K562 (cell line): Measurements from ENCODE around the gene PITPNB. TPM values are rescaled to one million over a fixed set of nuclear protein-coding genes. Genes with fewer than 3 reads are reported as not detected.
A peak's percentile ranks its signal among the peaks of the same experiment; 100 is the strongest.

Experiments
- ATAC-seq: fragments of 200-7000 bp; cut with Tn5 transposase; 3 replicates; pipeline ENCODE4 v1.9.1; 2020; ENCODE audit warnings: moderate library complexity
- Bru-seq: library from RNA; stranded (reverse); fragments of 400-500 nt; gene quantifications from one replicate; lab custom pipeline; 2021; lab: Mats Ljungman, UMichigan
- BruChase-seq, 2 experiments: library from RNA; stranded (reverse); fragments of 400-500 nt; gene quantifications; one replicate each; lab custom pipeline; 2021; lab: Mats Ljungman, UMichigan
- BruUV-seq: library from RNA; stranded (reverse); fragments of 400-500 nt; replicated peaks from 2 replicates; lab custom pipeline; 2021; lab: Mats Ljungman, UMichigan
- CTCF ChIA-PET: fragments of 300-600 bp; formaldehyde crosslinking; extraction: SDS; loops from one replicate; lab custom pipeline; 2021; ENCODE audit warnings: low intra/inter-chr PET ratio; lab: Yijun Ruan, JAX
- POLR2A ChIA-PET: fragments of 300-600, 350-650 bp; sonication (Branson Sonifier 250); formaldehyde crosslinking; extraction: SDS; loops from one replicate; lab custom pipeline; 2021; ENCODE audit warnings: antibody characterized with exemption, inconsistent platforms; lab: Yijun Ruan, JAX
- DNase-seq, 4 experiments: peaks; one replicate each; pipeline versions ENCODE4 v3.0.0 to v3.0.0-alpha.2; 2011 to 2018; ENCODE audit warnings: low spot score in 3 of 4, mixed read lengths in 3 of 4; ENCODE audit errors: extremely low read depth in 1 of 4
- FAIRE-seq: peaks from 2 replicates; lab custom pipeline; 2011; peaks lifted over from hg19 to GRCh38; lab: Jason Lieb, UNC
- H2AFZ ChIP-seq: 2 replicates; pipeline ENCODE4 v1.6.0; 2011; ENCODE audit warnings: low read depth, low read length, control low read depth, inconsistent platforms
- H3K27ac ChIP-seq: fragments of 200-600 bp; 3 replicates; pipeline ENCODE4 v1.8.0; 2011; ENCODE audit warnings: low read depth, mild to moderate bottlenecking, control low read depth, inconsistent platforms, low read length, moderate library complexity, mixed read lengths; ENCODE audit errors: extremely low read depth
- H3K27me3 ChIP-seq, 2 experiments: fragments of 300-600 bp in 1 of 2; 2 replicates in 1 of 2; 3 replicates in 1 of 2; pipeline versions ENCODE4 v1.6.0 to v1.8.0; 2011; ENCODE audit warnings: inconsistent platforms in 2 of 2, low read length in 2 of 2, mild to moderate bottlenecking in 1 of 2, mixed read lengths in 1 of 2, moderate library complexity in 1 of 2; ENCODE audit not compliant: control insufficient read depth in 2 of 2, insufficient read depth in 2 of 2
- H3K36me3 ChIP-seq: fragments of 300-600 bp; 3 replicates; pipeline ENCODE4 v1.8.0; 2011; ENCODE audit warnings: mild to moderate bottlenecking, low read length, inconsistent platforms; ENCODE audit not compliant: control insufficient read depth, insufficient read depth
- H3K4me1 ChIP-seq, 2 experiments: fragments of 200-600 bp in 1 of 2; replicated peaks in 1 of 2; 2 replicates in 1 of 2; 3 replicates in 1 of 2; pipeline versions ENCODE4 v1.5.1 to v1.8.0; 2011; ENCODE audit warnings: inconsistent platforms in 2 of 2, low read length in 2 of 2, mild to moderate bottlenecking in 1 of 2, mixed read lengths in 1 of 2, moderate library complexity in 1 of 2; ENCODE audit not compliant: control insufficient read depth in 2 of 2, insufficient read depth in 2 of 2
- H3K4me2 ChIP-seq: 2 replicates; pipeline ENCODE4 v1.6.1; 2011; ENCODE audit warnings: low read length, control low read depth, inconsistent platforms, mixed read lengths; ENCODE audit not compliant: insufficient read depth
- H3K4me3 ChIP-seq: fragments of 200-600 bp; sonication (generic), shearing (Covaris generic); 2 replicates; pipeline ENCODE4 v1.5.1; 2016; ENCODE audit warnings: control low read depth, inconsistent platforms
- H3K79me2 ChIP-seq: fragments of 200-600 bp; 3 replicates; pipeline ENCODE4 v1.8.0; 2011; ENCODE audit warnings: low read length, inconsistent platforms; ENCODE audit not compliant: control insufficient read depth, insufficient read depth
- H3K9ac ChIP-seq, 2 experiments: 2 replicates each; pipeline versions ENCODE4 v1.6.0 to v1.6.1; 2011; ENCODE audit warnings: low read depth in 2 of 2, low read length in 2 of 2, control low read depth in 1 of 2, inconsistent platforms in 1 of 2, mild to moderate bottlenecking in 1 of 2, mixed read lengths in 1 of 2; ENCODE audit not compliant: insufficient read depth in 1 of 2
- H3K9me1 ChIP-seq: one replicate; pipeline ENCODE4 v1.6.0; 2011; ENCODE audit warnings: inconsistent platforms, mild to moderate bottlenecking, low read length, moderate library complexity; ENCODE audit not compliant: control insufficient read depth, insufficient read depth
- H3K9me3 ChIP-seq: replicated peaks from 2 replicates; pipeline ENCODE4 v1.5.1; 2011; ENCODE audit warnings: low read depth, low read length, inconsistent platforms; ENCODE audit not compliant: control insufficient read depth, insufficient read depth
- H4K20me1 ChIP-seq: replicated peaks from 2 replicates; pipeline ENCODE4 v1.6.1; 2011; ENCODE audit warnings: low read length, inconsistent platforms, mixed read lengths; ENCODE audit not compliant: control insufficient read depth, insufficient read depth
- ATF7 ChIP-seq: fragments of 450-650 bp; IDR thresholded peaks from 2 replicates; pipeline ENCODE4 v1.7.1; 2014; ENCODE audit warnings: mild to moderate bottlenecking, moderate library complexity
- KDM4B ChIP-seq, 2 experiments: fragments of 450-650 bp in 1 of 2; sonication (generic) in 1 of 2; IDR thresholded peaks; 2 replicates each; pipeline ENCODE4 v1.6.1; 2016 to 2017; ENCODE audit warnings: borderline replicate concordance in 2 of 2, antibody characterized with exemption in 1 of 2, low read depth in 1 of 2, mild to moderate bottlenecking in 1 of 2
- LEF1 ChIP-seq: fragments of 450-650 bp; IDR thresholded peaks from 2 replicates; pipeline ENCODE4 v1.6.1; 2016; ENCODE audit warnings: mild to moderate bottlenecking
- MNT ChIP-seq, 2 experiments: fragments of 450-650 bp; conservative IDR thresholded peaks; 2 replicates each; pipeline ENCODE4 v1.6.1; 2017; ENCODE audit warnings: mild to moderate bottlenecking in 2 of 2, moderate library complexity in 2 of 2
- SAP30 ChIP-seq: fragments of 200-600 bp; sonication (generic); IDR thresholded peaks from 2 replicates; pipeline ENCODE4 v1.6.1; 2012; ENCODE audit warnings: borderline replicate concordance, low read depth, mild to moderate bottlenecking, moderate library complexity, low read length, control low read depth, inconsistent platforms; ENCODE audit not compliant: insufficient read depth, poor library complexity, severe bottlenecking
- YY1 ChIP-seq, 3 experiments: IDR thresholded peaks; 2 replicates each; pipeline ENCODE4 v1.6.1; 2011; ENCODE audit warnings: low read length in 2 of 3, mild to moderate bottlenecking in 2 of 3, moderate library complexity in 2 of 3, borderline replicate concordance in 1 of 3, control low read depth in 1 of 3, low read depth in 1 of 3; ENCODE audit not compliant: insufficient read depth in 3 of 3, insufficient replicate concordance in 2 of 3, control insufficient read depth in 1 of 3, insufficient read length in 1 of 3; ENCODE audit errors: extremely low read depth in 1 of 3
- ZBTB12 ChIP-seq: fragments of 250-450 bp; sonication (Bioruptor Pico); IDR thresholded peaks from 2 replicates; pipeline ENCODE4 v1.4.0; 2020
- ZNF212 ChIP-seq: fragments of 450-650 bp; formaldehyde crosslinking; IDR thresholded peaks from 2 replicates; pipeline ENCODE4 v1.4.0; 2020; ENCODE audit warnings: mild to moderate bottlenecking
- WGBS: fragments of 100-300 bp; shearing (Covaris generic); methylation state at CpG from one replicate; pipeline ENCODE4 v1.1.6; 2016; ENCODE audit warnings: low coverage, mixed read lengths; ENCODE audit not compliant: insufficient coverage; ENCODE audit errors: missing lambda C conversion rate; 5-methylcytosine and 5-hydroxymethylcytosine counted together
- in situ Hi-C: fragments of 300-500 bp; cut with MboI; formaldehyde crosslinking; loops from 4 replicates; pipeline ENCODE4 v1.15.0; 2018; ENCODE audit warnings: inconsistent platforms, mixed read lengths
- intact Hi-C: fragments of 100-400 bp; cut with micrococcal nuclease; formaldehyde crosslinking; loops from 2 replicates; pipeline ENCODE4 v1.14.2; 2022
- long read RNA-seq, 3 experiments: library from polyadenylated mRNA in 2 of 3; library from RNA in 1 of 3; unstranded in 2 of 3; stranded (forward) in 1 of 3; transcript quantifications; one replicate each; pipeline ENCODE4 v2.0.0, GENCODE V29; 2019 to 2022
- polyA minus RNA-seq, 3 experiments: library from RNA; depleted of rRNA, polyadenylated mRNA; stranded (reverse); fragments of >200 nt; gene quantifications; 2 replicates each; pipeline ENCODE4 v1.2.3, GENCODE V29; 2011
- polyA plus RNA-seq, 8 experiments: library from polyadenylated mRNA; depleted of rRNA in 4 of 8; stranded (reverse) in 5 of 8; unstranded in 3 of 8; fragments of >200 nt; fragmentation: Nextera tagmentation in 2 of 8; fragmentation: Illumina TruSeq in 1 of 8; extraction: Ambion mirVana in 2 of 8; extraction: Trizol in 1 of 8; gene quantifications; 2 replicates each; pipeline versions ENCODE4 v1.2.1 to v1.2.3, GENCODE V29; 2011 to 2014; ENCODE audit warnings: inconsistent platforms in 1 of 8, missing spikeins in 1 of 8
- total RNA-seq, 7 experiments: library from RNA; depleted of rRNA in 6 of 7; stranded (reverse); fragments of >200 nt in 6 of 7; fragmentation: Illumina TruSeq in 2 of 7; extraction: Trizol in 2 of 7; gene quantifications; 2 replicates each; pipeline versions ENCODE4 v1.2.1 to v1.2.3, GENCODE V29; 2011 to 2021; ENCODE audit warnings: low replicate concordance in 1 of 7

PITPNB gene
- 47.8 and 167 TPM in 2 replicates for total RNA-seq (2011; cell fraction: chromatin; rRNA removed; ENCODE audit: low replicate concordance)
- 20.3 and 25.8 TPM in 2 replicates for total RNA-seq (2011; cell fraction: nucleolus; rRNA removed)
- total RNA-seq (2011; cell fraction: nucleoplasm; rRNA removed), result 70.5 and 141 TPM in 2 replicates
- total RNA-seq (2014; rRNA removed) (13.0 and 13.1 TPM in 2 replicates), total RNA-seq (2014; rRNA removed; fragmentation: Illumina TruSeq; extraction: Trizol) (14.7 and 20.8 TPM in 2 replicates), total RNA-seq (2015; rRNA removed; fragmentation: Illumina TruSeq; extraction: Trizol) (12.6 and 14.2 TPM in 2 replicates), total RNA-seq (2021) (46.1 and 50.5 TPM in 2 replicates), polyA plus RNA-seq (2011; rRNA removed) (34.7 and 40.7 TPM in 2 replicates), polyA plus RNA-seq (2014; fragmentation: Illumina TruSeq; extraction: Trizol) (46.1 and 52.4 TPM in 2 replicates), polyA plus RNA-seq (2014; fragmentation: Nextera tagmentation; extraction: Ambion mirVana) (10 to 100 TPM; 32.2 to 44.3 TPM), polyA plus RNA-seq (2014; rRNA removed) (28.9 and 43.8 TPM in 2 replicates), polyA minus RNA-seq (2011; rRNA and poly(A)+ RNA removed) (60.0 and 60.7 TPM in 2 replicates), Bru-seq, nascent RNA (percentile 85 among the genes with signal in this experiment), BruChase-seq, experiment 1, labeled RNA remaining after a 2-hour chase (percentile 91 among the genes with signal in this experiment), BruChase-seq, experiment 2, labeled RNA remaining after a 6-hour chase (percentile 91 among the genes with signal in this experiment)
- polyA plus RNA-seq (2011; cell fraction: cytosol; rRNA removed), result 11.6 and 18.5 TPM in 2 replicates
- 36.4 and 39.8 TPM in 2 replicates for polyA plus RNA-seq (2011; cell fraction: nucleus; rRNA removed)
- 26.6 and 55.2 TPM in 2 replicates for polyA plus RNA-seq (2012)
- 20.4 and 22.8 TPM in 2 replicates for polyA minus RNA-seq (2011; cell fraction: cytosol; rRNA and poly(A)+ RNA removed)
- 23.8 and 35.3 TPM in 2 replicates for polyA minus RNA-seq (2011; cell fraction: nucleus; rRNA and poly(A)+ RNA removed)
- long read RNA-seq, experiment 1, partial matches to known transcripts, result 7 of 286 reads
- long read RNA-seq, experiment 1, other reads (novel, unspliced or antisense), result 277 of 286 reads
- long read RNA-seq, experiment 2, partial matches to known transcripts, result 6 of 58 reads
- long read RNA-seq, experiment 2, other reads (novel, unspliced or antisense), result 52 of 58 reads
- long read RNA-seq, experiment 3, partial matches to known transcripts, result 2 of 42 reads
- long read RNA-seq, experiment 3, other reads (novel, unspliced or antisense), result 39 of 42 reads

GRCh38 chr22:27919222-27919941, at the start of gene PITPNB:
Gene PITPNB, minus strand, starts transcription at chr22:27919256. Its CDS starts 65 bp downstream, at chr22:27919191.
- Histone ChIP-seq H2AFZ (peak within 1 kb of the TSS; percentile 93), H3K27me3 (no peaks in the 10 kb centered on the region), H3K9me1 (no peaks in the 10 kb centered on the region), H3K9me3 (no peaks in the 10 kb centered on the region), H3K36me3 (peaks cover 23% of the 10 kb centered on the region; the same call in 2 of the 3 replicates), H3K79me2 (peaks cover 79% of the 10 kb centered on the region), H3K27ac (peak within 1 kb of the TSS; percentile 85), H4K20me1 (peaks cover 11% of the 10 kb centered on the region; the same call in 1 of the 2 replicates), H3K4me1 (peaks cover 17 to 25% of the 10 kb centered on the region in 2 experiments), H3K9ac (peak within 1 kb of the TSS; percentile 86 to 99), H3K4me3 (peak within 1 kb of the TSS; percentile 64), H3K4me2 (peak within 1 kb of the TSS; percentile 98)
- intact Hi-C loops (no loop called here), in situ Hi-C loops (no loop called here)
- peak; percentile 93 for ATAC-seq
- FAIRE-seq, result peak; percentile 80
- DNase-seq, result peak; percentile 96 to 99 (median 99)
- under 1% methylated on average over 44 of the region's 68 CpGs for WGBS
- TSS peak; percentile 62 for BruUV-seq
- ChIA-PET POLR2A (interaction anchor here (0.6 to 2.2 kb wide), 9 partner anchors 9 to 206 kb away, joined by 3 to 8 read pairs (median 3); no protein-coding TSS in a partner anchor), CTCF (no interaction called here)
- TF ChIP-seq ZNF212 (CRISPR knock-in tag) (no peak), KDM4B (IDR thresholded peaks at IDR 0.05; ENCODE audit: borderline replicate concordance in 2 of 2, low read depth in 1 of 2) (0 out of 4 replicates have a peak, but pooled peaks of 1 of the 2 experiments have one; percentile 2), SAP30 (peak; percentile 18), LEF1 (no peak), ZBTB12 (peak; percentile 84), YY1 (IDR thresholded peaks at IDR 0.05; ENCODE audit: borderline replicate concordance in 1 of 3, control insufficient read depth in 1 of 3, extremely low read depth in 1 of 3, insufficient read depth in 3 of 3, insufficient read length in 1 of 3, insufficient replicate concordance in 2 of 3, low read depth in 1 of 3, low read length in 2 of 3) (peak in 1 of 3 experiments; percentile 4), MNT (conservative IDR thresholded peaks at IDR 0.05) (peak in 1 of 2 experiments; percentile 22; a peak in 2 of 4 replicates), ATF7 (peak; percentile 72)
